ENCODE data around the gene YWHAE.

DNA sequence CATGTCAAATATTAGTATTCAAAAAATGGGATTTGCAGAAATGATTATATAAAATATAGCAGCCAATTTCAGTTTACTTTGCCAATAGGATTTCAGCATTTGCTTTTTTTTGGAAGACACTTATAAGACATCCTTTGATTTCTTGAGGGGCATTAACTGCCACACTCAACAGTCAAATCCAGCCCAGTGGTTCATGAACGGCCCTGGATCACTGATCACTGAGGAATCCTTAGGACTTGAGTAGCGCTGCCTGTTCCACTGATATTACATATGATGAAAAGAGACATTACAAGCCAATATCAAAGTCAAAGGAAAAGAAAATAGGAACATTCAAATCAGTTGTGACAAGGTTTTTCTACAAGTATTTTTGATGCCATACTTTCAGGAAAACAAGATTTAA lies 21.0 kb upstream of the YWHAE start:
- TF ChIP-seq EZH2 (IDR thresholded peaks at IDR 0.05; ENCODE audit: low read length, unreplicated experiment) (no peak), EZH2phosphoT487 (IDR thresholded peaks at IDR 0.05; ENCODE audit: borderline replicate concordance, low read length) (no peak)
- TF ChIP-seq, protein P1, sequence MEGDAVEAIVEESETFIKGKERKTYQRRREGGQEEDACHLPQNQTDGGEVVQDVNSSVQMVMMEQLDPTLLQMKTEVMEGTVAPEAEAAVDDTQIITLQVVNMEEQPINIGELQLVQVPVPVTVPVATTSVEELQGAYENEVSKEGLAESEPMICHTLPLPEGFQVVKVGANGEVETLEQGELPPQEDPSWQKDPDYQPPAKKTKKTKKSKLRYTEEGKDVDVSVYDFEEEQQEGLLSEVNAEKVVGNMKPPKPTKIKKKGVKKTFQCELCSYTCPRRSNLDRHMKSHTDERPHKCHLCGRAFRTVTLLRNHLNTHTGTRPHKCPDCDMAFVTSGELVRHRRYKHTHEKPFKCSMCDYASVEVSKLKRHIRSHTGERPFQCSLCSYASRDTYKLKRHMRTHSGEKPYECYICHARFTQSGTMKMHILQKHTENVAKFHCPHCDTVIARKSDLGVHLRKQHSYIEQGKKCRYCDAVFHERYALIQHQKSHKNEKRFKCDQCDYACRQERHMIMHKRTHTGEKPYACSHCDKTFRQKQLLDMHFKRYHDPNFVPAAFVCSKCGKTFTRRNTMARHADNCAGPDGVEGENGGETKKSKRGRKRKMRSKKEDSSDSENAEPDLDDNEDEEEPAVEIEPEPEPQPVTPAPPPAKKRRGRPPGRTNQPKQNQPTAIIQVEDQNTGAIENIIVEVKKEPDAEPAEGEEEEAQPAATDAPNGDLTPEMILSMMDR (conservative IDR thresholded peaks at IDR 0.05; ENCODE audit: low read depth, low read length) = no peak

Data from PC-3 (cell line).